Dedifferentiated amniotic fluid mesenchymal stem cell (primary cell): ENCODE results near the gene PPP3R1.

ENCODE experiments used
- DNase-seq: peaks from one replicate; pipeline ENCODE4 v3.0.0-alpha.2; 2016; ENCODE audit errors: extremely low spot score

Gene PPP3R1

DNA sequence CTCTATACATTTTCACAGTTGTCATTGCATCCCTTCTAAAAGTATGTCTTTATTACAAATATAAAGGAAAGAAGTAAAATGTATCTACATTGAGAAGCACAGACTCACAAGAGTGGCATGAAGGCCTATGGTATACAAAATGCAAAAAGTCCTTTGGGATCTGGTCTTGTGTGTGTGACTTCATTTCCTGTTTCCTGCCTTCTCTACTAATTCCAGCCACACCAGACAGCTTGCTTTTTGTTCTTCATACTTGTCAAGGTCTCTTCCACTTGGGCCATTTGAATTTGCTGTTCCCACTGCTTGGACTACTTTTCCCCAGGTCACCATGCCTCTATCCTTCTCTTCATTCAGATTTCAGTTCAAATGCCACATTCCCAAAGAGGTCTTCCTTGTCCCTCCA lies 101.3 kb downstream of the PPP3R1 start:
- DNase-seq, result no peak

DNA sequence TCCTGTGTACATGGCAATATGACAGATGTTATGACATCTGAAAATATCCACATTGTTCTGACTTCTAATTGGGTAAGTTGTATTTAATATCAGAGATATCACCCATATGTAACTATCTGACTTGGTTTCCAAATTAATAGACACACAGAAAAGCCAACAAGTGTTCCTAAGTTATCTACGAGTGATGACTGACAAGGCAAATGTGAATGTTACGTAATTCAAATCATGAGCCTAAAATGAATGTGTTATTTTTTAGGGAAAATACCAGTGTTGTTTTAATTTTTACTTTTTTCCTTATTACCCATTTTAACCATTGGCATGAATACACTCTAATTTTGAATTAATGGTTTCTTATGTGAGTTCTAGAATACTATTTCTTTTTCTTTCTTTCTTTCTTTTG lies 110.5 kb downstream of the PPP3R1 start:
- no peak for DNase-seq

DNA sequence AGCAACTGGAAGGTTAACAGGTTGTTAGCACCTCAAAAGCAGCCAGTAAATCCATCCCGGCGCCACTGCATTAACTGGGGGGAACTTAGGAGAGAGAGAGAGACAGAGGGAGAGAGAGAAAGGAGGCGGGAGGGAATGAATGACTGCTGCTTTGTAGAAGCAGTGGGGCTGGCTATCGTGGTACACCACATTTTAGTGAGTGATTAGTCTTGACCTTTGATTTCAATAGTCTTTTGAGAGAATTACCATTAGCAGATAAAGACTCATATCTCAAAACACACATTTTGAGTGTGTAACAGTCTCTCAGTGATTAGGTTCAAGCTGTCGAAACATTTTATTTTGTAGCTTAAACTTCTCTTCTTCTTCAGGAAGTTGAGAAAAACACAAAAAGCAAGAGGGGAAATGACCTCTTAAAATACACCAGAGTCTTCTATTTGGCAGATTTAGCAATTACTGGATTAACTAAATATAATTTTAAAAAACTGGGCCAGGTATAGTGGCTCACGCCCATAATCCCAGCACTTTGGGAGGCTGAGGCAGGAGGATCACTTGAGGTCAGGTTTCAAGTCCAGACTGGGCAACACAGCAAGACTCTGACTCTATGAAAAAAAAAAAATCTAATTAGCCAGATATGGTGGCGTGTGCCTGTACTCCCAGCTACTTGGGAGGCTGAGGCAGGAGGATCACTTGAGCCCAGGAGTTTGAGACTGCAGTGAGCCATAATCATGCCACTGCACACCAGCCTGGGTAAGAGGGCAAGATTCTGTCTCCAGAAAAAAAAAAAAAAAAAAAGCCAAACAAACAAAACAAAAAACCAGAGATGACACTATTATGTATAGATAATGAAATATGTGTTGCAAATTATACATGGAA lies 116.6 kb downstream of the PPP3R1 start:
- DNase-seq, result no peak

DNA sequence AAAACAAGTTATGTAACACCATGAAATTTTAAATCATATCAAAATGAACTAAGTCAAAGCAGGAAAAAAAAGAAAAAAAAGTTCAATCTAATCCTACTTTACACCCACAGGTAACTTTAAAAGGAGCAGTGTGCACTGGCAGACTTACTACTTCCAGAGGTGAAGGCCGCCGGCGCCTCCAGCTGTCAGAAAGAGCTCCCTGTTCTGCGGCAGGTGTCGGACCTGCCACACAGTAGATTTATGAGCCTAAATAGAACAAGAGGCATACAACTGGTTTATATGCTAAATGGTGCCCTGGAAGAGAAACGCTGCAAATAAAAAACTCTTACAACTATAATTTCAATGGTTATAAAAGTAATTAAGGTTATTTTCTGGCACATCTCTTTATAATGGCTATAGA lies 117.8 kb downstream of the PPP3R1 start:
- DNase-seq, result no peak

DNA sequence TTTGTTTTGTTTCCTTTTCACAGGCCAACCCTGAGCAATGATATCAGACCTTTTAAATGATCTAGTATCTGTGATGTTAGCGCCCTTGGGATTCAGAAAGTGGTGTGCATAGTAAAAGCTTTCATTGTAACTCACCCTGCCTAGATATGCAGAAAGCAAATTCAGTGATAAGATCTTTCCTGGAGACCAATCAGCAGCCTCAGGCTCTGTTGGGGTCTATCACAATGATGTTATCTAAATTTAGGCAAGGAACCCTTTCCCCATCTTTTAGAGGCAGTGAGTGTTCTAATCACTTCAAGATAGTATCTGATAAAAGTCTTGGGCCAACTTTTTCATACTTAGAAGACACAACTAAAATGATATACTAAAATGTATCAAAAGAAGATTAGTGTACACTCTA lies 118.2 kb downstream of the PPP3R1 start:
- DNase-seq, result no peak
